Measurements from ENCODE around the gene SHISAL2A.

The SHISAL2A gene

GRCh38 chr1:52702886-52703787 lies 70.2 kb downstream of the SHISAL2A start:
- peak; percentile 83 to 98 (median 94) for DNase-seq
- intact Hi-C loops (cut with DNase I): loop anchor here (10.0 kb wide), 1 partner anchor 148 kb away; the partner anchor contains the start of gene TUT4

- no peak for DNase-seq
- intact Hi-C loops (cut with DNase I): loop anchor here (10.0 kb wide), 1 partner anchor 151 kb away; the partner anchor contains the start of gene TUT4
Measured at GRCh38 chr1:52706136-52706670, 73.2 kb downstream of the SHISAL2A start.
